Omental fat pad (tissue), 4 donors: ENCODE results near the gene ATG4D. TPM values are rescaled to one million over a fixed set of nuclear protein-coding genes. Genes with fewer than 3 reads are reported as not detected.
"Not testable (repeated sequence)": the region's sequence is repeated elsewhere in the genome, so short reads cannot be mapped to it uniquely, and the experiment has no call there.

ENCODE experiments used
- ATAC-seq: fragments of 150-250 bp; one replicate; pipeline ENCODE4 v1.9.1; 2016; ENCODE audit warnings: mild to moderate bottlenecking, moderate library complexity; ENCODE audit not compliant: low FRiP score
- DNase-seq: peaks from one replicate; pipeline ENCODE4 v3.0.0-alpha.2; 2019; ENCODE audit warnings: low spot score
- CTCF ChIP-seq, 3 donors: fragments of 450-650 bp; IDR thresholded peaks; one replicate each; pipeline ENCODE4 v1.5.1; 2016 to 2017; ENCODE audit warnings: antibody characterized with exemption in 3 of 3, mild to moderate bottlenecking in 3 of 3, moderate library complexity in 2 of 3
- total RNA-seq, 4 donors: library from RNA; depleted of rRNA; stranded (reverse); fragments of >200 nt; gene quantifications; one replicate each; pipeline ENCODE4 v1.1.0, GENCODE V29; 2016

Gene ATG4D
- total RNA-seq, 4 donors from 2014 or later: 12.9 to 16.6 (median 15.4) TPM

- DNase-seq (no peak), ATAC-seq (no peak)
- TF ChIP-seq CTCF (IDR thresholded peaks at IDR 0.05): no peak
Observed at GRCh38 chr19:10544753-10545251, 1.1 kb downstream of the ATG4D start.

DNA sequence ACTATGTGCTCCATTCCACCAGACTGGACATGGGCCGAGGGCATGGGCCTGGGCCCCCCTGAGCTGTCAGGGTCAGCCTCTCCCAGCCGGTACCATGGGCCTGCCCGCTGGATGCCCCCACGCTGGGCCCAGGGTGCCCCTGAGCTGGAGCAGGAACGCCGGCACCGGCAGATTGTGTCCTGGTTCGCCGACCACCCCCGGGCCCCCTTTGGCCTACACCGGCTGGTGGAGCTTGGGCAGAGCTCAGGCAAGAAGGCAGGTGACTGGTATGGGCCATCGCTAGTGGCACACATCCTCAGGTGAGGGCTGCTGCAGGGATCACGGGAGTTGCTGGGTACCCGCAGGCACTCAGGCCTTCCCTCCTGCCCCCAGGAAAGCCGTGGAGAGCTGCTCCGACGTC is 3.1 kb downstream of the ATG4D start:
- DNase-seq (no peak), ATAC-seq (no peak)
- no peak for TF ChIP-seq CTCF (IDR thresholded peaks at IDR 0.05)

GRCh38 chr19:10548746-10549276 is 5.1 kb downstream of the ATG4D start:
- TF ChIP-seq CTCF (IDR thresholded peaks at IDR 0.05): no peak
- ATAC-seq: no peak

DNA sequence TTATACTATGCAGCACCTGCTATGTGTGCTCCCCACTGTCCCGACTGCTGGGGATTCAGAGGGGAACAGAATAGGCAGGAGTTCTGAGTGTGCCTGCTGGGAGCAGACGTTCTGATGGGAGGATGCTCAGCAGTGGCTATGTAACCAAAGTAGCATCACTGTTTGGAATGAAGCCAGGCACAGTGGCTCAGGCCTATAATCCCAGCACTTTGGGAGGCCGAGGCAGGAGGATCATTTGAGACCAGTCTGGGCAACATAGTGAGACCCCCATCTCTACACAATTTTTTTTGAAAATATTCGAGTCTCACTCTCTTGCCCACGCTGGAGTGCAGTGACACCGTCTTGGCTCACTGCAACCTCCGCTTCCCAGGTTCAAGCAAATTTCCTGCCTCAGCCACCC is 6.0 kb downstream of the ATG4D start:
- ATAC-seq (no peak), DNase-seq (no peak)
- TF ChIP-seq CTCF (IDR thresholded peaks at IDR 0.05): no peak

More at GRCh38 chr19:10548746-10549276, 5.1 kb downstream of the ATG4D start:
- no peak for DNase-seq

DNA sequence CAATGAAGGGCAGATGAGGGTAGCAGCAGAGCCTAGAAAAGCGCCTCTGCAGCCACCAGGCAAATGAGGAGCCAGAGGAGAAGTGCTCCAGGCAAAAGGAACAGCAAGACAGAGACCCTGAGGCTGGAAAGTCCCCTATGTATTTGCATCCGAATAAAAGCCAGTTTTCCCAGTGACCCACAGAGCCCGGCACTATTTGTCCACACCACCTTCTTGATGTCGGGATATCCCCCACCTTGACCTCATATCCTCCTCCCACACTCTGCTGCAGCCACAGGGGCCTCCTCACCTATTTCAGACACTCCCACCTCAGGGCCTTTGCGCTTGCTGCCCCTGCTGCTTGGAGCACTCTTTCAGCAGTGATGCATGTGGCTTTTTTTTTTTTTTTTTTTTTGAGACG is 6.6 kb downstream of the ATG4D start:
- TF ChIP-seq CTCF (IDR thresholded peaks at IDR 0.05): no peak
- DNase-seq (no peak), ATAC-seq (no peak)

GRCh38 chr19:10551006-10551405 is 7.3 kb downstream of the ATG4D start:
- ATAC-seq, DNase-seq: not testable (repeated sequence)

GRCh38 chr19:10551698-10552301 is 8.1 kb downstream of the ATG4D start:
- no peak for DNase-seq
- no peak for ATAC-seq
- no peak for TF ChIP-seq CTCF (IDR thresholded peaks at IDR 0.05)
